ENCODE data around the gene CCDC40. TPM values are rescaled to one million over a fixed set of nuclear protein-coding genes. Genes with fewer than 3 reads are reported as not detected.
"Not testable (repeated sequence)": the region's sequence is repeated elsewhere in the genome, so short reads cannot be mapped to it uniquely, and the experiment has no call there.

CCDC40 gene
- total RNA-seq, 1 experiment from 2014 or later = 7.5 TPM

DNA sequence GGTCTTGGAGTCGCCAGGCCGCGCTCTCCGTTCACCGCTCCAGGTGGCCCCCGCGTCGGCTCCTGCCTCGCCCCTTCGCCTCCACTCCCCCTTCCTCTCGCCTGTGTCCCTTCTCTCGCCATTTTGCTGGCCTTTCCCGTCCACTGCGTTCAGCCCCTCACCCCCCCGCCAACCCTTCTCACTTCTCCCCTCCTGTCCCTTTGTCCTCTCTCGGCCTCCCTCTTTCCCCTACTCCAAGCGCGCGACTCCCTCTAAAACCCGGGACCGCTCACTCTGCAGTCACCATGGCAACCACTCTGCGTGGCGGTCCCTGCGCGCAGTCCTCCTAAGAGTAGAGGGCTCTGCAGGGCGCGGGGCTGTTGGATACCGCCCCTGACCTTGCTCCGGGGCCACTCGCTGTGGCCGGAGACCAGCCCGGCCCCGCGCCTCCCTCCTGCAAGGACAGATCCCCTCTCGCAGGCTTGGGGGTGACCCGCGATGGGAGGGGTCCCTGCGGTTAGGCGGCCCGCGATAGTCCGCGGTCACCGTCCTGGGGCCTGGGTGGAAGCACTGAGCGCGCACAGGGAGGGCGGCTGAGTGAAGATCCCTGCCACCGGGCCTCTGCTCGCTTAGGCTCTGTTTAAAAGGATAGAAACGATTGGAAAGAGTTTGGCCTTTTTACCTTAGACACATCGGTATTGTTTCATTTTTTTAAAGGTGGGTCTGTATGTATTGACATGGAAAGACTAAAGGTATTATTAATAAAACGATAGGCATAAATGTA lies 454 bp downstream of the CCDC40 start:
- peak overlapping the region; percentile 4; the same call in 1 of the 2 replicates for H3K27ac ChIP-seq (ENCODE audit: low read length)
- peak overlapping the region; percentile 94 for H3K4me3 ChIP-seq (ENCODE audit: low read length)
- H3K36me3 ChIP-seq (ENCODE audit: low read depth, low read length) = no peaks in the 10 kb centered on the region
- H3K9ac ChIP-seq (ENCODE audit: low read length) = peak overlapping the region; percentile 89
- peak overlapping the region; percentile 99 for H2AFZ ChIP-seq (ENCODE audit: low read length)
- POLR2A ChIA-PET (ENCODE audit: unreplicated experiment) = no interaction called here
- no peaks in the 10 kb centered on the region for H3K27me3 ChIP-seq (ENCODE audit: low read length)
- H3K9me2 ChIP-seq (replicated peaks; ENCODE audit: low read length) = no peaks in the 10 kb centered on the region
- TF ChIP-seq EZH2 (IDR thresholded peaks at IDR 0.05; ENCODE audit: low read length, unreplicated experiment) = no peak
- no peak for TF ChIP-seq EZH2phosphoT487 (IDR thresholded peaks at IDR 0.05; ENCODE audit: borderline replicate concordance, low read length)
- TF ChIP-seq, protein P1, sequence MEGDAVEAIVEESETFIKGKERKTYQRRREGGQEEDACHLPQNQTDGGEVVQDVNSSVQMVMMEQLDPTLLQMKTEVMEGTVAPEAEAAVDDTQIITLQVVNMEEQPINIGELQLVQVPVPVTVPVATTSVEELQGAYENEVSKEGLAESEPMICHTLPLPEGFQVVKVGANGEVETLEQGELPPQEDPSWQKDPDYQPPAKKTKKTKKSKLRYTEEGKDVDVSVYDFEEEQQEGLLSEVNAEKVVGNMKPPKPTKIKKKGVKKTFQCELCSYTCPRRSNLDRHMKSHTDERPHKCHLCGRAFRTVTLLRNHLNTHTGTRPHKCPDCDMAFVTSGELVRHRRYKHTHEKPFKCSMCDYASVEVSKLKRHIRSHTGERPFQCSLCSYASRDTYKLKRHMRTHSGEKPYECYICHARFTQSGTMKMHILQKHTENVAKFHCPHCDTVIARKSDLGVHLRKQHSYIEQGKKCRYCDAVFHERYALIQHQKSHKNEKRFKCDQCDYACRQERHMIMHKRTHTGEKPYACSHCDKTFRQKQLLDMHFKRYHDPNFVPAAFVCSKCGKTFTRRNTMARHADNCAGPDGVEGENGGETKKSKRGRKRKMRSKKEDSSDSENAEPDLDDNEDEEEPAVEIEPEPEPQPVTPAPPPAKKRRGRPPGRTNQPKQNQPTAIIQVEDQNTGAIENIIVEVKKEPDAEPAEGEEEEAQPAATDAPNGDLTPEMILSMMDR (conservative IDR thresholded peaks at IDR 0.05; ENCODE audit: low read depth, low read length) = no peak
- CTCF ChIA-PET = no interaction called here
- intact Hi-C loops (cut with micrococcal nuclease) = no loop called here
- peaks cover 12% of the 10 kb centered on the region; the same call in 1 of the 2 replicates for H3K4me1 ChIP-seq (ENCODE audit: insufficient read depth, low read length)
- DNase-seq (peak; percentile 30), ATAC-seq (peak; percentile 35)
- H3K9me3 ChIP-seq (ENCODE audit: low read length) = no peaks in the 10 kb centered on the region
- H3K79me2 ChIP-seq (ENCODE audit: low read length) = peaks cover 34% of the 10 kb centered on the region
- H4K20me1 ChIP-seq (ENCODE audit: low read length) = peaks cover 5% of the 10 kb centered on the region; the same call in 1 of the 2 replicates
- no peaks in the 10 kb centered on the region for H3F3A ChIP-seq (ENCODE audit: low read length, unreplicated experiment)
- BruUV-seq (replicated peaks) = TSS peak; percentile 42
- H3K4me2 ChIP-seq (ENCODE audit: low read length) = peak overlapping the region; percentile 100

DNA sequence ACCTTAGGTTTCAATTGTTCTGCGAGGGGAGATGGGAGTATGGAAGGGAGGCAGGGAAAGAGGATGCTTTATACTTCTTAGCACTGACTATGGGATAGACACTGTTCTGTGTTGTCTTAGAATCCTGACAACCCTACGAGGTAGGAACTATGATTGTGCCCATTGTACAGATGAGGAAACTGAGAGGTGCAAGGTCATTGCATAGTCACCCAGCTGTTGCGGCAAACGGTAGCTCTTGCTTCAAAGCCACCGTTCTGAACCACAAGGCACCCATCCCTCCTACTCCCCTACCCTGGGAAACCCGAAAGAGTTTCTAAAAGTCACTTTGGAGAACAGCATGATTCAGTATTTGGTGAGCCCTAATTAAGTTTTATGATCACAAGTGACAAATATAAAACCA lies 7.5 kb downstream of the CCDC40 start:
- no peaks in the 10 kb centered on the region for H3K9me3 ChIP-seq (ENCODE audit: low read length)
- no peaks in the 10 kb centered on the region for H4K20me1 ChIP-seq (ENCODE audit: low read length)
- H3K4me2 ChIP-seq (ENCODE audit: low read length) = no peak overlapping the region
- H3K4me3 ChIP-seq (ENCODE audit: low read length) = no peak overlapping the region
- no peak overlapping the region for H3K9ac ChIP-seq (ENCODE audit: low read length)
- ChIA-PET POLR2A (ENCODE audit: unreplicated experiment) (interaction anchor here (0.5 to 0.6 kb wide), 3 partner anchors 48 to 935 kb away, joined by 3 to 7 read pairs (median 6); no protein-coding TSS in a partner anchor), CTCF (no interaction called here)
- DNase-seq (no peak), ATAC-seq (no peak)
- H3K36me3 ChIP-seq (ENCODE audit: low read depth, low read length) = no peaks in the 10 kb centered on the region
- no peaks in the 10 kb centered on the region for H3K27me3 ChIP-seq (ENCODE audit: low read length)
- intact Hi-C loops (cut with micrococcal nuclease) = no loop called here
- no peak overlapping the region for H2AFZ ChIP-seq (ENCODE audit: low read length)
- no peaks in the 10 kb centered on the region for H3K4me1 ChIP-seq (ENCODE audit: insufficient read depth, low read length)
- no peaks in the 10 kb centered on the region for H3K9me2 ChIP-seq (replicated peaks; ENCODE audit: low read length)
- TF ChIP-seq, protein P1 (conservative IDR thresholded peaks at IDR 0.05; ENCODE audit: low read depth, low read length) = no peak
- TF ChIP-seq EZH2 (IDR thresholded peaks at IDR 0.05; ENCODE audit: low read length, unreplicated experiment) (no peak), EZH2phosphoT487 (IDR thresholded peaks at IDR 0.05; ENCODE audit: borderline replicate concordance, low read length) (no peak)
- H3K27ac ChIP-seq (ENCODE audit: low read length) = no peak overlapping the region
- H3K79me2 ChIP-seq (ENCODE audit: low read length) = no peaks in the 10 kb centered on the region
- BruUV-seq (replicated peaks) = no TSS peak
- H3F3A ChIP-seq (ENCODE audit: low read length, unreplicated experiment) = no peaks in the 10 kb centered on the region

DNA sequence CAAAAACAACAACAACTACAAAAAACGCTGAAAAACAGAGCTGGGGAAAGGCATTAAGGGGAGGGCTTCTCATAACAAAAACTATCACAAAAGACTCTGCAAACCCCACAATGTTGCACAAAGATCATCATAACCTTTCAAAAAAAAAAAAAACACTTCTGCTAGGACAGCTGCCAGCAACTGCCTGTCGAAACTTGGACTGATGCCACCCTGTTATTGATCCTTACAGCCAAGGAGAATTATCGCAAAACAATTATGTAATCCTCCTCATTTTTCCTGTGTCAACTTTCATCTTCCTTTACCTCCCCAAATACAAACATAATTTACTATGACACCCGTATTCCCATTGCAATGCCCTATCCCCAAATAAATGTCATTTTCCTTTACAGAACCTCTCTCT lies 9.3 kb downstream of the CCDC40 start:
- no peak overlapping the region for H3K4me3 ChIP-seq (ENCODE audit: low read length)
- CTCF ChIA-PET = interaction anchor here (0.6 kb wide), 1 partner anchor 30 kb away, joined by 3 read pairs; no protein-coding TSS in a partner anchor
- no peaks in the 10 kb centered on the region for H3K9me3 ChIP-seq (ENCODE audit: low read length)
- H3K27ac ChIP-seq (ENCODE audit: low read length) = no peak overlapping the region
- TF ChIP-seq EZH2phosphoT487 (IDR thresholded peaks at IDR 0.05; ENCODE audit: borderline replicate concordance, low read length) (no peak), EZH2 (IDR thresholded peaks at IDR 0.05; ENCODE audit: low read length, unreplicated experiment) (no peak)
- TF ChIP-seq, protein P1 (conservative IDR thresholded peaks at IDR 0.05; ENCODE audit: low read depth, low read length) = no peak
- H3K27me3 ChIP-seq (ENCODE audit: low read length) = no peaks in the 10 kb centered on the region
- ATAC-seq (no peak), DNase-seq (no peak)
- H2AFZ ChIP-seq (ENCODE audit: low read length) = no peak overlapping the region
- BruUV-seq (replicated peaks) = no TSS peak
- H3K79me2 ChIP-seq (ENCODE audit: low read length) = no peaks in the 10 kb centered on the region
- H3K36me3 ChIP-seq (ENCODE audit: low read depth, low read length) = no peaks in the 10 kb centered on the region
- no peak overlapping the region for H3K4me2 ChIP-seq (ENCODE audit: low read length)
- no peaks in the 10 kb centered on the region for H4K20me1 ChIP-seq (ENCODE audit: low read length)
- intact Hi-C loops (cut with micrococcal nuclease) = no loop called here
- POLR2A ChIA-PET (ENCODE audit: unreplicated experiment) = no interaction called here
- H3K9ac ChIP-seq (ENCODE audit: low read length) = no peak overlapping the region
- H3K4me1 ChIP-seq (ENCODE audit: insufficient read depth, low read length) = no peaks in the 10 kb centered on the region
- no peaks in the 10 kb centered on the region for H3K9me2 ChIP-seq (replicated peaks; ENCODE audit: low read length)
- no peaks in the 10 kb centered on the region for H3F3A ChIP-seq (ENCODE audit: low read length, unreplicated experiment)

DNA sequence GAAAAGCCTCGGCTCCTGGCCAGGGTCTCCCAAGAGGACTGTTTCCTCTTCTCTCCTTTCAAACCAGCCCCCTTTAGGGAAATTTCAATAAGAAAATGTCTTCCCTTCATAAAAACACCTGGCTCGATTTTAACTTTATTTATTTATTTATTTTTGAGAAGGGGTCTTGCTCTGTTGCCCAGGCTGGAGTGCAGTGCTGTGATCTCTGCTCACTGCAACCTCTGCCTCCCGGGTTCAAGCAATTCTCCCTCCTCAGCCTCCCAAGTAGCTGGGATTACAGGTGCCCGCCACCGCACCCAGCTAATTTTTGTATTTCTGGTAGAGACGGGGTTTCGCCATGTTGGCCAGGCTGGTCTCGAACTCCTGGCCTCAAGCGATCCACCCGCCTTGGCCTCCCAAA lies 10.3 kb downstream of the CCDC40 start:
- POLR2A ChIA-PET (ENCODE audit: unreplicated experiment); ATAC-seq; H3K79me2 ChIP-seq (ENCODE audit: low read length); H3F3A ChIP-seq (ENCODE audit: low read length, unreplicated experiment); H3K27me3 ChIP-seq (ENCODE audit: low read length); H3K27ac ChIP-seq (ENCODE audit: low read length); CTCF ChIA-PET; H3K9me2 ChIP-seq (replicated peaks; ENCODE audit: low read length); BruUV-seq (replicated peaks); H3K9ac ChIP-seq (ENCODE audit: low read length); H3K4me1 ChIP-seq (ENCODE audit: insufficient read depth, low read length); H3K4me3 ChIP-seq (ENCODE audit: low read length); H3K9me3 ChIP-seq (ENCODE audit: low read length); intact Hi-C loops (cut with micrococcal nuclease); H3K4me2 ChIP-seq (ENCODE audit: low read length); H2AFZ ChIP-seq (ENCODE audit: low read length); H3K36me3 ChIP-seq (ENCODE audit: low read depth, low read length); DNase-seq; H4K20me1 ChIP-seq (ENCODE audit: low read length): not testable (repeated sequence)
